A549 (cell line): ENCODE results near the gene ZDHHC11B. TPM values are rescaled to one million over a fixed set of nuclear protein-coding genes. Genes with fewer than 3 reads are reported as not detected.

Source experiments
- ATAC-seq, 2 experiments: fragments of 200-7000 bp in 1 of 2; fragments of >200 bp in 1 of 2; cut with Nextera tagmentation in 1 of 2; cut with Tn5 transposase in 1 of 2; 3 replicates each; pipeline versions ENCODE4 v1.8.0 to v1.9.1; 2018 to 2020; ENCODE audit warnings: mild to moderate bottlenecking in 1 of 2, moderate library complexity in 1 of 2
- CTCF ChIA-PET: fragments of 300-600 bp; sonication (Branson Sonifier 250); formaldehyde crosslinking; extraction: SDS; loops from one replicate; lab custom pipeline; 2021; ENCODE audit warnings: antibody characterized with exemption, inconsistent platforms; lab: Yijun Ruan, JAX
- POLR2A ChIA-PET: fragments of 350-600 bp; formaldehyde crosslinking; extraction: SDS; loops from one replicate; lab custom pipeline; 2021; ENCODE audit warnings: antibody characterized with exemption, inconsistent platforms; lab: Yijun Ruan, JAX
- DNase-seq, 2 experiments: peaks; one replicate each; pipeline versions ENCODE4 v3.0.0 to v3.0.0-alpha.2; 2011 to 2016; ENCODE audit warnings: low read depth in 1 of 2, low spot score in 1 of 2
- FAIRE-seq: peaks from 2 replicates; lab custom pipeline; 2011; peaks lifted over from hg19 to GRCh38; lab: Jason Lieb, UNC
- H3K27ac ChIP-seq, 2 experiments: fragments of >200 bp; sonication (Bioruptor Twin); formaldehyde crosslinking; 3 replicates each; pipeline ENCODE4 v1.5.1; 2016 to 2017
- H3K4me1 ChIP-seq: fragments of >200 bp; sonication (Bioruptor Twin); formaldehyde crosslinking; 3 replicates; pipeline ENCODE4 v1.6.1; 2016
- H3K4me2 ChIP-seq: fragments of >200 bp; sonication (Bioruptor Twin); formaldehyde crosslinking; 3 replicates; pipeline ENCODE4 v1.6.1; 2016
- H3K4me3 ChIP-seq: fragments of >200 bp; sonication (Bioruptor Twin); formaldehyde crosslinking; 3 replicates; pipeline ENCODE4 v1.5.1; 2016
- H3K9me3 ChIP-seq: fragments of >200 bp; sonication (Bioruptor Twin); formaldehyde crosslinking; 3 replicates; pipeline ENCODE4 v1.6.1; 2016
- EHF ChIP-seq: fragments of 250-450 bp; sonication (Bioruptor Pico); IDR thresholded peaks from 2 replicates; pipeline ENCODE4 v1.5.0; 2020; ENCODE audit warnings: mild to moderate bottlenecking
- FOSL2 ChIP-seq, 2 experiments: fragments of 450-650 bp in 1 of 2; fragments of >200 bp in 1 of 2; sonication (Bioruptor Twin) in 1 of 2; formaldehyde crosslinking; IDR thresholded peaks; 2 replicates each; pipeline versions ENCODE4 v1.5.0 to v1.6.1; 2016 to 2020; ENCODE audit warnings: mild to moderate bottlenecking in 1 of 2, moderate library complexity in 1 of 2
- FOXS1 ChIP-seq: fragments of 250-450 bp; sonication (Bioruptor Pico); IDR thresholded peaks from 2 replicates; pipeline ENCODE4 v1.5.0; 2020; ENCODE audit warnings: mild to moderate bottlenecking, moderate library complexity
- HEYL ChIP-seq: fragments of 250-450 bp; sonication (Bioruptor Pico); IDR thresholded peaks from 2 replicates; pipeline ENCODE4 v1.8.0; 2021; ENCODE audit warnings: mild to moderate bottlenecking, moderate library complexity
- HOXB5 ChIP-seq: fragments of 250-450 bp; sonication (Bioruptor Pico); IDR thresholded peaks from 2 replicates; pipeline ENCODE4 v1.5.0; 2020; ENCODE audit warnings: mild to moderate bottlenecking, moderate library complexity
- KDM1A ChIP-seq: fragments of 200-600 bp; sonication (generic); IDR thresholded peaks from 2 replicates; pipeline ENCODE4 v1.6.1; 2016; ENCODE audit warnings: low read depth, mild to moderate bottlenecking
- MAFK ChIP-seq: fragments of 450-650 bp; IDR thresholded peaks from 2 replicates; pipeline ENCODE4 v1.6.1; 2014; ENCODE audit not compliant: partially characterized antibody
- MAZ ChIP-seq: fragments of 150-350 bp; IDR thresholded peaks from 2 replicates; pipeline ENCODE4 v1.6.1; 2014; ENCODE audit warnings: antibody characterized with exemption, low read depth, low read length, borderline replicate concordance
- NFE2L2 ChIP-seq: fragments of 150-350 bp; conservative IDR thresholded peaks from 2 replicates; pipeline ENCODE4 v1.6.1; 2014; ENCODE audit warnings: low read length
- NPAS2 ChIP-seq: fragments of 250-450 bp; sonication (Bioruptor Pico); IDR thresholded peaks from 2 replicates; pipeline ENCODE4 v1.8.0; 2022; ENCODE audit warnings: mild to moderate bottlenecking, moderate library complexity, borderline replicate concordance
- PHF8 ChIP-seq: fragments of 200-600 bp; sonication (generic); IDR thresholded peaks from 2 replicates; pipeline ENCODE4 v1.6.1; 2016; ENCODE audit warnings: low read depth, mild to moderate bottlenecking, antibody characterized with exemption, moderate library complexity, borderline replicate concordance
- SREBF2 ChIP-seq: fragments of 450-650 bp; IDR thresholded peaks from 2 replicates; pipeline ENCODE4 v1.6.1; 2014; ENCODE audit warnings: mild to moderate bottlenecking, moderate library complexity
- TFCP2L1 ChIP-seq: fragments of 250-450 bp; sonication (Bioruptor Pico); IDR thresholded peaks from 2 replicates; pipeline ENCODE4 v1.5.0; 2021; ENCODE audit warnings: mild to moderate bottlenecking
- WGBS: methylation state at CpG from one replicate; pipeline ENCODE4 v1.1.6; 2017; ENCODE audit errors: missing lambda C conversion rate; 5-methylcytosine and 5-hydroxymethylcytosine counted together
- polyA plus RNA-seq, 4 experiments: library from polyadenylated mRNA; depleted of rRNA in 3 of 4; stranded (reverse); fragments of >200 nt; fragmentation: RNase III in 1 of 4; extraction: RNeasy Plus Mini Kit Qiagen cat#74134 plus additional on column Dnase treatment in 1 of 4; gene quantifications; 2 replicates in 3 of 4; 3 replicates in 1 of 4; pipeline ENCODE4 v1.2.3, GENCODE V29; 2011 to 2017
- TF ChIP-seq, protein P1 (sequence below): fragments of >200 bp; sonication (Bioruptor Twin); formaldehyde crosslinking; IDR thresholded peaks from 2 replicates; pipeline ENCODE4 v1.6.1; 2016
- TF ChIP-seq, protein P2 (sequence below): fragments of 250-450 bp; sonication (Bioruptor Pico); IDR thresholded peaks from 2 replicates; pipeline ENCODE4 v1.5.0; 2021; ENCODE audit warnings: mild to moderate bottlenecking, moderate library complexity, borderline replicate concordance
- TF ChIP-seq, protein P3 (sequence below): fragments of 150-350 bp; IDR thresholded peaks from 2 replicates; pipeline ENCODE4 v1.6.1; 2014; ENCODE audit warnings: low read depth, mild to moderate bottlenecking, low read length
- TF ChIP-seq, protein P4 (sequence below): fragments of 200-600 bp; sonication (generic); IDR thresholded peaks from 2 replicates; pipeline ENCODE4 v1.6.1; 2016; ENCODE audit warnings: antibody characterized with exemption, mild to moderate bottlenecking, moderate library complexity
- TF ChIP-seq, protein P5 (sequence below): fragments of 250-450 bp; sonication (Bioruptor Pico); IDR thresholded peaks from 2 replicates; pipeline ENCODE4 v1.5.0; 2020; ENCODE audit warnings: low read depth, mild to moderate bottlenecking, moderate library complexity
- TF ChIP-seq, protein P6 (sequence below): IDR thresholded peaks from 2 replicates; pipeline ENCODE4 v1.6.1; 2012; ENCODE audit warnings: low read depth, borderline replicate concordance
- TF ChIP-seq, protein P7 (sequence below): fragments of >200 bp; sonication (Bioruptor Twin); formaldehyde crosslinking; IDR thresholded peaks from 3 replicates; pipeline ENCODE4 v1.6.1; 2016

ZDHHC11B gene
- polyA plus RNA-seq, 2 of the 4 experiments (the other 2 are of a cell fraction): 0.18 to 1.0 TPM

DNA sequence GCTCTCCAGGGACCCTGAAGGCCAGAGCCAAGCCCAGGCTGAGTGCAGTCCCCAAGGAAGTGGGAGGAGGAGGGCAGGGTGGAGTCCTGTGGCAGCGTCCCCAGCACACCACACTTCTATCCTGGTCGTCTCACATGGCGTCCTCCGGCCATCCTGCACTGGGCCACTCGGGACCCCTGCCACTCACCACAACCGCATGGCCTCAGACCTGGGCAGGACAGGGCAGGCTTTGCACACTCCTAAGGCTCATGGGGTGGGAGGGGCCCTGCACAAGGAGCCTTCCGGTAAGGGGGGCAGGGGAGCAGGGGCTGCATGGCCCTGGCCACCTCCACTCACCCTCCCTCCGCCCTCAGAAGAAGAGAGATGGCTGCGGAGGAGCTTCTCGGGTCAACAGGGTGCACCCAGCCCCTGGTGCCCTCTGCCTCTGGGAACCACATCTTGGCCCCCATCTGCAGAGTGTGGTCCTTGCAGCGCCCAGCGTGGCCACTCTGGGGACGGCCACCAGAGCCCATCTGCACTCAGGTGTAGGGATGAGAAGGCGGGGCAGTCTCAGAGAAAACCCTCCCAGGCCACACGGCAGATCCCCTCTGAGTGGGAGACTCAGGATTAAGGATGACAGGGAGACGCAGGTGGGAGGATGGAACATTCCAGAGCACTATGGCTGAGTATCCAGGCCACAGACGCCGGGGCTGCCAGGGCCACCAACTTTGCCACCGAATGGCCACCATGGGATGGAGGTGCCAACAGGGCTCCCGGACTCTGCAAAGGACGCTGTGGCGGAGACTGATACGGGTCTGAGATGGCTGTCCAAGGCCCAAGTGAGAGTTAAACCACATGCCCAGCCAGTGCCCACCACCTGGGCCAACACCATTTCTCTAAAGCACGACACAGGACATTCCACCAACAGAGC is 99.0 kb downstream of the ZDHHC11B start (continued):
- TF ChIP-seq, protein P1, sequence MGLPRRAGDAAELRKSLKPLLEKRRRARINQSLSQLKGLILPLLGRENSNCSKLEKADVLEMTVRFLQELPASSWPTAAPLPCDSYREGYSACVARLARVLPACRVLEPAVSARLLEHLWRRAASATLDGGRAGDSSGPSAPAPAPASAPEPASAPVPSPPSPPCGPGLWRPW: no peak
- TF ChIP-seq MAZ: no peak
- TF ChIP-seq, protein P2, sequence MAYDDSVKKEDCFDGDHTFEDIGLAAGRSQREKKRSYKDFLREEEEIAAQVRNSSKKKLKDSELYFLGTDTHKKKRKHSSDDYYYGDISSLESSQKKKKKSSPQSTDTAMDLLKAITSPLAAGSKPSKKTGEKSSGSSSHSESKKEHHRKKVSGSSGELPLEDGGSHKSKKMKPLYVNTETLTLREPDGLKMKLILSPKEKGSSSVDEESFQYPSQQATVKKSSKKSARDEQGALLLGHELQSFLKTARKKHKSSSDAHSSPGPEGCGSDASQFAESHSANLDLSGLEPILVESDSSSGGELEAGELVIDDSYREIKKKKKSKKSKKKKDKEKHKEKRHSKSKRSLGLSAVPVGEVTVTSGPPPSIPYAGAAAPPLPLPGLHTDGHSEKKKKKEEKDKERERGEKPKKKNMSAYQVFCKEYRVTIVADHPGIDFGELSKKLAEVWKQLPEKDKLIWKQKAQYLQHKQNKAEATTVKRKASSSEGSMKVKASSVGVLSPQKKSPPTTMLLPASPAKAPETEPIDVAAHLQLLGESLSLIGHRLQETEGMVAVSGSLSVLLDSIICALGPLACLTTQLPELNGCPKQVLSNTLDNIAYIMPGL (CRISPR knock-in tag): no peak
- TF ChIP-seq, all 56 proteins: peak for 0

DNA sequence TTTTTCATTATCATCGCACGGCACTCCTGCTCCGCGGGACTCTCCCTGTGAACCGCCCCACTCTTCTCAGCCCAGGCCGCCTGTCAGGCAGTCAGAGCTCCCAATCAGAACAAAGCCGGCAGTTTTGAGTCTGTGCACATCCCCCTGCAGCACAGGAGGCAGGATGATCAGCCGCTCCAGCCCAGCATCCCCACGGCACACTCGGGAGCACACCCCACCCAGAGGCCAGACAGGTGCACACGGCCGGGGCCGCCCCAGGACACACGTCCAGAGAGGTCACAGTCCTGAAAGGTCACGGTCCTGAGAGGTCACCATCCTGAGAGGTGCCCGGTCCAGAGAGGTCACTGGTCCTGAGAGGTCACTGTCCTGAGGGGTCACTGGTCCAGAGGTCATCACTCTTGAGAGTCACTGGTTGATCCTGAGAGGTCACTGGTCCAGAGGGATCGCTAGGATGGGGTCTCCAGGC is 99.7 kb downstream of the ZDHHC11B start:
- Histone ChIP-seq H3K4me2 (no peak overlapping the region), H3K4me1 (no peaks in the 10 kb centered on the region), H3K9me3 (no peaks in the 10 kb centered on the region), H3K4me3 (no peak overlapping the region), H3K27ac (no peak overlapping the region)
- DNase-seq (no peak), FAIRE-seq (no peak), ATAC-seq (no peak)
- ChIA-PET POLR2A (no interaction called here), CTCF (no interaction called here)
- TF ChIP-seq, protein P3, sequence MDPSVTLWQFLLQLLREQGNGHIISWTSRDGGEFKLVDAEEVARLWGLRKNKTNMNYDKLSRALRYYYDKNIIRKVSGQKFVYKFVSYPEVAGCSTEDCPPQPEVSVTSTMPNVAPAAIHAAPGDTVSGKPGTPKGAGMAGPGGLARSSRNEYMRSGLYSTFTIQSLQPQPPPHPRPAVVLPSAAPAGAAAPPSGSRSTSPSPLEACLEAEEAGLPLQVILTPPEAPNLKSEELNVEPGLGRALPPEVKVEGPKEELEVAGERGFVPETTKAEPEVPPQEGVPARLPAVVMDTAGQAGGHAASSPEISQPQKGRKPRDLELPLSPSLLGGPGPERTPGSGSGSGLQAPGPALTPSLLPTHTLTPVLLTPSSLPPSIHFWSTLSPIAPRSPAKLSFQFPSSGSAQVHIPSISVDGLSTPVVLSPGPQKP: no peak
- TF ChIP-seq PHF8 (no peak), HEYL (CRISPR knock-in tag) (no peak), MAFK (no peak), FOXS1 (CRISPR knock-in tag) (no peak)
- 71% methylated on average over 15 of the region's 17 CpGs for WGBS

DNA sequence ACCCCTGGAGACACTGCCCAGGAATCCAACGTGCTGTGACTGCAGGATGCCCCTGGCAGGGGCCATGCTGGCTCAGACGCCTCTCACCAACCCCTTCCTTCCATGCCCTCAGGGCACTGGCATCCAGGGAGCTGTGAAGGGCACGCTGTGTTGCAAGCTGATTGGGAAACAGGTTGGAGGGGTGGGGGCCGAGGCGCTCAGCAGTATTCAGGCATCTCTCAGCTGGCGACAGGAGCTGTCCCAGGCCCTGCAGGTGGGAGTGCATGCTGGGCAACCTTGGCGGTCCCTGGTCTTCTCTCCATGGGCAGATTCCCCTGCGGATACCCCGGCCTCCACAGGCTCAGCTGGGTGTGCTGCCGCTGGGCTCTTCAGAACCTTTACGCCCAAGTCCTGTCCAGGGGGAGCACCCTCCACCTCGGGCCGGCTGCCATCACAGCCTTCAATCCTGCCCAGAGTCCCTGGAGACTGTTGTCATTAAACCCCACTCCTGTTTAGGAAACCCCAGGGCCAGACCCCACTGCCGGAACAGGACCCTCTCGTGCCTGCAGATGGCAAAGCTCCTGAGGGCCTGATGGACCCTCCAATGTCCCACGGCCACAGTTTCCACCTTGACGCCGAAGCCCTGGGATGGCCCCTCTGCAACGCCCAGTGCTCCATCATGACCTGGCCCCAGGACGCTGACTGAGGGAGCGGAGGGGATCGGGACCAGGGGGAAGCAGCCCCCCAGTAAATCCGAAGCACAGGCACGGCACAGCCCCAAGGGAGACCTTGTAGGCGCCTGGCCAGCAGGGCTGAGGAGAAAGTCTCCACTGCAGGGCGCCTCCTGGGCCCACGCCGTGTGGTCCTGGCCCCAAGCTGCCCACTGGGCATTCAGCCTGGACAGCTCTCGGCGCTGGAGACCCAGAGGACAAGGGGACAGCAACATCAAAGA is 100.7 kb downstream of the ZDHHC11B start:
- ATAC-seq: peak in 1 of 2 experiments; percentile 4; a peak in 2 of 6 replicates
- no peaks in the 10 kb centered on the region for H3K9me3 ChIP-seq
- no peak overlapping the region for H3K27ac ChIP-seq
- ChIA-PET CTCF (interaction anchor here (1.8 kb wide), 1 partner anchor 15 kb away, joined by 5 read pairs; no protein-coding TSS in a partner anchor), POLR2A (no interaction called here)
- FAIRE-seq: no peak
- no peaks in the 10 kb centered on the region for H3K4me1 ChIP-seq
- H3K4me2 ChIP-seq: no peak overlapping the region
- WGBS: 73% methylated on average over 26 of the region's 30 CpGs
- no peak overlapping the region for H3K4me3 ChIP-seq
- no peak for DNase-seq
- TF ChIP-seq NFE2L2 (no peak), EHF (CRISPR knock-in tag) (no peak), NPAS2 (CRISPR knock-in tag) (no peak), KDM1A (no peak), FOSL2 (IDR thresholded peaks at IDR 0.05) (no peak), FOSL2 (CRISPR knock-in tag; IDR thresholded peaks at IDR 0.05) (no peak), SREBF2 (no peak), HOXB5 (CRISPR knock-in tag) (no peak), TFCP2L1 (CRISPR knock-in tag) (no peak)
- TF ChIP-seq, protein P4, sequence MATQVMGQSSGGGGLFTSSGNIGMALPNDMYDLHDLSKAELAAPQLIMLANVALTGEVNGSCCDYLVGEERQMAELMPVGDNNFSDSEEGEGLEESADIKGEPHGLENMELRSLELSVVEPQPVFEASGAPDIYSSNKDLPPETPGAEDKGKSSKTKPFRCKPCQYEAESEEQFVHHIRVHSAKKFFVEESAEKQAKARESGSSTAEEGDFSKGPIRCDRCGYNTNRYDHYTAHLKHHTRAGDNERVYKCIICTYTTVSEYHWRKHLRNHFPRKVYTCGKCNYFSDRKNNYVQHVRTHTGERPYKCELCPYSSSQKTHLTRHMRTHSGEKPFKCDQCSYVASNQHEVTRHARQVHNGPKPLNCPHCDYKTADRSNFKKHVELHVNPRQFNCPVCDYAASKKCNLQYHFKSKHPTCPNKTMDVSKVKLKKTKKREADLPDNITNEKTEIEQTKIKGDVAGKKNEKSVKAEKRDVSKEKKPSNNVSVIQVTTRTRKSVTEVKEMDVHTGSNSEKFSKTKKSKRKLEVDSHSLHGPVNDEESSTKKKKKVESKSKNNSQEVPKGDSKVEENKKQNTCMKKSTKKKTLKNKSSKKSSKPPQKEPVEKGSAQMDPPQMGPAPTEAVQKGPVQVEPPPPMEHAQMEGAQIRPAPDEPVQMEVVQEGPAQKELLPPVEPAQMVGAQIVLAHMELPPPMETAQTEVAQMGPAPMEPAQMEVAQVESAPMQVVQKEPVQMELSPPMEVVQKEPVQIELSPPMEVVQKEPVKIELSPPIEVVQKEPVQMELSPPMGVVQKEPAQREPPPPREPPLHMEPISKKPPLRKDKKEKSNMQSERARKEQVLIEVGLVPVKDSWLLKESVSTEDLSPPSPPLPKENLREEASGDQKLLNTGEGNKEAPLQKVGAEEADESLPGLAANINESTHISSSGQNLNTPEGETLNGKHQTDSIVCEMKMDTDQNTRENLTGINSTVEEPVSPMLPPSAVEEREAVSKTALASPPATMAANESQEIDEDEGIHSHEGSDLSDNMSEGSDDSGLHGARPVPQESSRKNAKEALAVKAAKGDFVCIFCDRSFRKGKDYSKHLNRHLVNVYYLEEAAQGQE: no peak
- TF ChIP-seq, protein P5, sequence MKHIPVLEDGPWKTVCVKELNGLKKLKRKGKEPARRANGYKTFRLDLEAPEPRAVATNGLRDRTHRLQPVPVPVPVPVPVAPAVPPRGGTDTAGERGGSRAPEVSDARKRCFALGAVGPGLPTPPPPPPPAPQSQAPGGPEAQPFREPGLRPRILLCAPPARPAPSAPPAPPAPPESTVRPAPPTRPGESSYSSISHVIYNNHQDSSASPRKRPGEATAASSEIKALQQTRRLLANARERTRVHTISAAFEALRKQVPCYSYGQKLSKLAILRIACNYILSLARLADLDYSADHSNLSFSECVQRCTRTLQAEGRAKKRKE (CRISPR knock-in tag): no peak
- TF ChIP-seq, protein P6, sequence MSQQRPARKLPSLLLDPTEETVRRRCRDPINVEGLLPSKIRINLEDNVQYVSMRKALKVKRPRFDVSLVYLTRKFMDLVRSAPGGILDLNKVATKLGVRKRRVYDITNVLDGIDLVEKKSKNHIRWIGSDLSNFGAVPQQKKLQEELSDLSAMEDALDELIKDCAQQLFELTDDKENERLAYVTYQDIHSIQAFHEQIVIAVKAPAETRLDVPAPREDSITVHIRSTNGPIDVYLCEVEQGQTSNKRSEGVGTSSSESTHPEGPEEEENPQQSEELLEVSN: no peak
- TF ChIP-seq, protein P7, sequence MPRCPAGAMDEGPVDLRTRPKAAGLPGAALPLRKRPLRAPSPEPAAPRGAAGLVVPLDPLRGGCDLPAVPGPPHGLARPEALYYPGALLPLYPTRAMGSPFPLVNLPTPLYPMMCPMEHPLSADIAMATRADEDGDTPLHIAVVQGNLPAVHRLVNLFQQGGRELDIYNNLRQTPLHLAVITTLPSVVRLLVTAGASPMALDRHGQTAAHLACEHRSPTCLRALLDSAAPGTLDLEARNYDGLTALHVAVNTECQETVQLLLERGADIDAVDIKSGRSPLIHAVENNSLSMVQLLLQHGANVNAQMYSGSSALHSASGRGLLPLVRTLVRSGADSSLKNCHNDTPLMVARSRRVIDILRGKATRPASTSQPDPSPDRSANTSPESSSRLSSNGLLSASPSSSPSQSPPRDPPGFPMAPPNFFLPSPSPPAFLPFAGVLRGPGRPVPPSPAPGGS: no peak
